Measurements from ENCODE around the gene SENP8.
"Not testable (repeated sequence)": the region's sequence is repeated elsewhere in the genome, so short reads cannot be mapped to it uniquely, and the experiment has no call there.

Gene SENP8

DNA sequence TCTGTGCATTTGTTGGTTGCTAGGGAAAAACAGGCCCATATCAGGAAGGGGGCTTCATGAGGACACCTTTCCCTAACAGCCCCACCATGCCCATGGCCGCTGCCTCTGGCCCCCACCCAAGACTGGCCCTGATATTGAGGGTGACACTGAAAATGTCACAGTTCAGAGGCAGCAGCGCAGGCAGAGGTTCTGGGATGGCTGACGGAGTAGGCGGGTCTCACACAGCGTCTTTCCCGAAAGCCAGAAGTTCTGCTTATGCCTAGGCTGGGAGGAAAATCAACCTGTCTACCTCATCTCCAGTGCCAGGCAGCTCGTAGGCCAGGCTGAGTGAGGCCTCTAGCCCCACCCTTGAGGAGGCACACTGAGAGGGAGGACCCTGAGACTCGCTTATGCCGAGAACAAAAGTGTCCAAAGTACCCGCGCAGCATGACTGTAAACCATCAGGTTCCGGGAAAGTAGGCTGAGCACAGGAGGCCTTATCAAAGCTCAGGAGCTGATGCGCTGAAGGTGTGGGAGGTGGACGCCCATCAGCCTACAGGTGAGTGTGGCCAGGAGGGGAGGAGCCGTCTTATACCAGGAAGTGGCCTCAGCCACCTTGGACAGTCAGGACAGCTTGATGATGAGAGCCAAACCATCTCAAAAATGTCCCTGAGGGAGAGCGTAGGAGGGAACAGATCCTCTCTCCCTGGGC is 51.9 kb downstream of the SENP8 start:
- no peak overlapping the region for H3K4me3 ChIP-seq (ENCODE audit: low read depth, low read length)
- no peak for TF ChIP-seq CTCF (IDR thresholded peaks at IDR 0.05; ENCODE audit: low read depth, low read length, missing control alignments)
- no peak for DNase-seq (ENCODE audit: low read depth)

DNA sequence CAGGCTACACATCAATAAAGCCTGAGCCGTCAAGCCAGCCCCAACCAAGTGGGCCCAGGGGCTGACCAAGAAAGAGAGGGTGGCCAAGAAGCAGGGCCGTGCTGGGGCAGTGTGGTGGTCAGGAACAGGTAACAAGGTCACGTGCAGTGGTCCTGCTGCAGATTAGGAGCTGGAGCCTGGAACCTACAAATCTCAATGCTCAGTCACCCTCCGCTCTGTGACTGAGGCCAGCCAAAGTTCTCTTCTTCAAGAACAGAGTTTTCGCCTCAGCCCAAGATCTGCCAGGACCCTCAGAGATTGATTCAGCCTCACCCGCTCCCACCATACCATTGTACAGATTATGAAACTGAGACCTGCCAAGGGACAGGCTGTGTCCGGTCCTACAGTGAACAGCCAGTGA is 52.5 kb downstream of the SENP8 start:
- no peak for DNase-seq (ENCODE audit: low read depth)
- no peak for TF ChIP-seq CTCF (IDR thresholded peaks at IDR 0.05; ENCODE audit: low read depth, low read length, missing control alignments)
- H3K4me3 ChIP-seq (ENCODE audit: low read depth, low read length): no peak overlapping the region

DNA sequence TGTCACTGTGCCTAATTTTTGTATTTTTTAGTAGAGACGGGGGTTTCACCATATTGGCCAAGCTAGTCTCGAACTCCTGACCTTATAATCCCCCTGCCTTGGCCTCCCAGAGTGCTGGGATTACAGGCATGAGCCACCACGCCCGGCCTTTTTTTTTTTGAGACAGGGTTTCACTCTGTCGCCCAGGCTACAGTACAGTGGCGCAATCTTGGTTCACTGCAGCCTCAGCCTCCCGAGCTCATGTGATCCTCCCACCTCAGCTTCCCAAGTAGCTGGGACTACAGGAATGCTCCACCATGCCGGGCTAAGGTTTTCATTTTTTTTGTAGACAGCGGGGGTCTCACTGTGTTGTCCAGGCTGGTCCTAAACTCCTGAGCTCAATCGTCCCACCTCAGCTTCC is 53.8 kb downstream of the SENP8 start:
- not testable (repeated sequence) for H3K4me3 ChIP-seq (ENCODE audit: low read depth, low read length); DNase-seq (ENCODE audit: low read depth)

DNA sequence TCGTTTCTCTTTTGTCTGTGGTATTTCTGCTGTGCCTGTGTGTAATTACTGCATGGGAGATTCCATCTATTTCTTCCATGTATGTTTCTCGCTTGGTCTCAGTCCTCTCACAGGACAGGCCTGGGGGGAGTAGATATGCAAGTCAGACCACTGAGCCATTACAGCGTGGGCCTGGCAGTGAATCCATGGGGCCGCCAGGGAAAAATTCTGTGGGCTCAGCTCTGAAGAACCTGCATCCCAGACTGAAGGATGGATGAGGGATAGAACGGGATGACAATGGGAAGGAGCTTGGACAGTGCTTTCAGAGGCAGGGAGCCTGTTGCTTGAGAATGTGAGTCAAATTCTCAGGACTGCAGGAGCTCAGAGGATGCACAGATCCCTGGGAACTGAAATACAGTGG is 54.6 kb downstream of the SENP8 start:
- H3K4me3 ChIP-seq (ENCODE audit: low read depth, low read length): no peak overlapping the region
- no peak for TF ChIP-seq CTCF (IDR thresholded peaks at IDR 0.05; ENCODE audit: low read depth, low read length, missing control alignments)
- no peak for DNase-seq (ENCODE audit: low read depth)

DNA sequence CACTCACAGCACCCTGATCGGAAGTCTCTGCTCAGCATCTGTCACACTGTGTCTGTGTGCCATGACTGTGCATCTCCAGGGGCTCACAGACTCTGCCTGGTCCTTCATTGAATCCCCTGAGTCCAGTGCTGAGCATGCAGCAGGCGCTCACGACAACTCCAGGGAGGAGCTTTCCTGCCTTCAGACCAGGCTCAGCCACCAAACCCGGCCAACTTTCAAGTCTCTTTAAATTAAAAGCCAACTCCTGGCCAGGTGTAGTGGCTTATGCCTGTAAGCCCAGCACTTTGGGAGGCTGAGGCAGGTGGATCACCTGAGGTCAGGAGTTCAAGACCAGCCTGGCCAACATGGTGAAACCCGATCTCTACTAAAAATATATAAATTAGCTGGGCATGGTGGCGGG is 55.2 kb downstream of the SENP8 start:
- TF ChIP-seq CTCF (IDR thresholded peaks at IDR 0.05; ENCODE audit: low read depth, low read length, missing control alignments): no peak

GRCh38 chr15:72173864-72174550 is 55.8 kb downstream of the SENP8 start:
- no peak for DNase-seq (ENCODE audit: low read depth)
- TF ChIP-seq CTCF (IDR thresholded peaks at IDR 0.05; ENCODE audit: low read depth, low read length, missing control alignments): no peak
- H3K4me3 ChIP-seq (ENCODE audit: low read depth, low read length): no peak overlapping the region

More for the DNA sequence above, 55.2 kb downstream of the SENP8 start:
- no peak for DNase-seq (ENCODE audit: low read depth)
- no peak overlapping the region for H3K4me3 ChIP-seq (ENCODE audit: low read depth, low read length)

DNA sequence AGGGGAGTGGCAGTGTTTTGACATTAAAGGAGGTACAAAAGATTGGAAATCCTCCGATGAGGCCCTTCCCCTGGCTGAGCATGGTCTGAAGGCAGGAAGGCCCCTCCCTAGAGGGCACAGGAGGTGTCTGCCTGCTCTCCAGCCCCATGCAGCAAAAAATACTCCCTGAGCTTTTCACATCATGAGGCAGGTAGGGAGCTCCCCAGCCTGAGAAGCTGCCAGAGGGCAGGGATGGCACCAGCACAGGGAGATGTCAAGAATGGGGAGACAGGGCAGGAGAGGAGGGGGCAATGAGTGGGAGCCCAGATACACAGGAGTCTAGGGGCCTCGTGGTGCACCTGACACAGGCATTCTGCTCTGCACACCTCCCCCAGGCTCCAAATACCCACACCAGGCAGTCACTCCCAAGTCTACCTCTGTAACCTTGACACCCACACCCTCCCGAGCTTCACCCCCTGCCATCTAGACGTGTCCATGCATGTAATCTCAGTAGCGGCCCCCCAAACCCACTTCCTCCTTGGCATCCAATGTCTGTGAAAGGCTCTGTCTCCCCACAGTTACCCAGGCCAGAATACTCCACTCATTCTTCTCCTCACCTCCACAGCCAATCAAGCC is 56.5 kb downstream of the SENP8 start:
- no peak for DNase-seq (ENCODE audit: low read depth)
- no peak for TF ChIP-seq CTCF (IDR thresholded peaks at IDR 0.05; ENCODE audit: low read depth, low read length, missing control alignments)
- no peak overlapping the region for H3K4me3 ChIP-seq (ENCODE audit: low read depth, low read length)

Data from GM12864 (cell line).